Activated CD4-positive, alpha-beta T cell treated with anti-CD3 and anti-CD28 coated beads, Interleukin-2, amount 50 U/mL, for 16 hours (primary cell): ENCODE data around the gene FERD3L.

Source experiments
- DNase-seq: peaks from one replicate; pipeline ENCODE4 v3.0.0-alpha.2; 2020

FERD3L gene

GRCh38 chr7:19116121-19117090, 28.8 kb downstream of the FERD3L start:
- DNase-seq = no peak

- no peak for DNase-seq
Observed at GRCh38 chr7:19114551-19114855, 30.7 kb downstream of the FERD3L start.

- DNase-seq = no peak
Observed at GRCh38 chr7:19113855-19114550, 31.2 kb downstream of the FERD3L start.

- no peak for DNase-seq
Observed at GRCh38 chr7:19113002-19113350, 32.2 kb downstream of the FERD3L start.

GRCh38 chr7:19112274-19113001, 32.8 kb downstream of the FERD3L start:
- no peak for DNase-seq

GRCh38 chr7:19111474-19112273, 33.5 kb downstream of the FERD3L start:
- DNase-seq = no peak

- DNase-seq = no peak
Observed at GRCh38 chr7:19110776-19111175, 34.4 kb downstream of the FERD3L start.

GRCh38 chr7:19110026-19110730, 35.0 kb downstream of the FERD3L start:
- no peak for DNase-seq

- no peak for DNase-seq
Observed at GRCh38 chr7:19109000-19109946, 35.9 kb downstream of the FERD3L start.

GRCh38 chr7:19107356-19108146, 37.7 kb downstream of the FERD3L start:
- no peak for DNase-seq

GRCh38 chr7:19107081-19107355, 38.2 kb downstream of the FERD3L start:
- DNase-seq = no peak

GRCh38 chr7:19106241-19107080, 38.8 kb downstream of the FERD3L start:
- DNase-seq = no peak

- no peak for DNase-seq
Observed at GRCh38 chr7:19105546-19105945, 39.7 kb downstream of the FERD3L start.

- no peak for DNase-seq
Observed at GRCh38 chr7:19104811-19105210, 40.4 kb downstream of the FERD3L start.

GRCh38 chr7:19102884-19103283, 42.3 kb downstream of the FERD3L start:
- DNase-seq = no peak

- no peak for DNase-seq
Observed at GRCh38 chr7:19101909-19102308, 43.3 kb downstream of the FERD3L start.

- DNase-seq = no peak
Observed at GRCh38 chr7:19101472-19101871, 43.7 kb downstream of the FERD3L start.

- no peak for DNase-seq
Observed at GRCh38 chr7:19099924-19100323, 45.3 kb downstream of the FERD3L start.

- no peak for DNase-seq
Observed at GRCh38 chr7:19099194-19099593, 46.0 kb downstream of the FERD3L start.
